GM18861 (cell line): ENCODE data around the gene ORM1.
"Not testable (repeated sequence)": the region's sequence is repeated elsewhere in the genome, so short reads cannot be mapped to it uniquely, and the experiment has no call there.

ENCODE experiments used
- ATAC-seq: cut with Tn5 transposase; IDR thresholded peaks from one replicate; pipeline ENCODE4 v1.9.1; 2021; ENCODE audit not compliant: unreplicated experiment

ORM1 gene

GRCh38 chr9:114322160-114322818, 609 bp upstream of the ORM1 start:
- not testable (repeated sequence) for ATAC-seq

- not testable (repeated sequence) for ATAC-seq
Observed at GRCh38 chr9:114323849-114324248, 951 bp downstream of the ORM1 start.

DNA sequence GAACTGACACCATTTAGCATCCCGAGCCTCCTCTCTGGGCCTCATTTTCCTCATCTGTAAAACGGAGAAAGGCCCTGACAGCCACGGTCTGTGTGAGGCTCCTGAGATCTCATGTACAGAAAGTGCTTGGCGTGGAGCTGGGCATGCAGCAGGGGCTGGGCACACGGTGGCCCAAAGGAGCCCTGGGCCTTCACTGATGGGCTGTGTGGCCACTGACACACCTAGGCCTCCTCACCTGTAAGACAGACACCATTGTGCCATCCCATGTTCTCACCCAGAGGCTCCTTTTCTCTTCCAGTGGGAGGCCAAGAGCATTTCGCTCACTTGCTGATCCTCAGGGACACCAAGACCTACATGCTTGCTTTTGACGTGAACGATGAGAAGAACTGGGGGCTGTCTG, 1.6 kb downstream of the ORM1 start:
- ATAC-seq, result no peak

DNA sequence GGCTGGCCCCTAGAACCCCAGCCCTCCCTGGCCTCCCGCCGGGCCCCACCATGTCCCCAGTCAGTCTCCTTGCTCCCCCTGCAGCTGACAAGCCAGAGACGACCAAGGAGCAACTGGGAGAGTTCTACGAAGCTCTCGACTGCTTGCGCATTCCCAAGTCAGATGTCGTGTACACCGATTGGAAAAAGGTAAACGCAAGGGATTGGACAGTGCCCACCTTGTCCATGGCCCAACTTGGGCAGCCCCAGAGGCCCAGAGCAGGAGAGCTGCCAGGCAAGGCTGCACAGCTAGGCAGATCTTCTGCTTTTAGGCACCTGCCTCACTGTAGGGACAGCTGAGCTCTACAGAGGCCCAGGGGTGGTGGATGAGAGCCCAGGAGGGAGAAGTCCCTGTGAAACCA, 2.1 kb downstream of the ORM1 start:
- not testable (repeated sequence) for ATAC-seq

DNA sequence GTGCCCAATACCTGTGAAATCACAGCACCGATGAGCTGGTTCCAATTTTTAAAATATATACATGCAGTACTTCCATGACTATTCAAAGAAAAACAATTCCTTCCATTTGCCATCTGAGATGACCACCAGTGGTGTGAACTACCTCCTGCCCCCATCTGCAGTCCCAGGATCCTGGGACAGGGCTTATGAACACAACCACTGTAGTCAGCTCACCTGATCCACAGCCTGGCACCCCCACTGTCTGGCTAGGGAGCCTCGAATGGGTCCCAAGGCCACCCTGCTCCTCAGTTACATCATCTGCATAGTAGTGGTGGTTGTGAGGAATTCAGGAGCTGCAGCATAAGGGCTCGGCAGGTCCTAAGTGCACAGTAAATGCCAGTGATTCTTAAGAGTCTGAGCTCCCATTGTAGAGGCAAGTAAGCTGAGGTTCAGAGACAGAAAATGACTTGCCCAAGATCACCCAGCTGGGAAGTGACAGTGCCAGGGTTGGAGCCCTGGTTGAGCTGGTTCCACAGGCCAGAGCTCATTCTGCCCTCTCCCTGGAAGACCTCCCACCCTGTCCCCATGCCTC, 2.9 kb downstream of the ORM1 start:
- not testable (repeated sequence) for ATAC-seq

- ATAC-seq, result no peak
Observed at GRCh38 chr9:114327749-114328148, 4.9 kb downstream of the ORM1 start.

DNA sequence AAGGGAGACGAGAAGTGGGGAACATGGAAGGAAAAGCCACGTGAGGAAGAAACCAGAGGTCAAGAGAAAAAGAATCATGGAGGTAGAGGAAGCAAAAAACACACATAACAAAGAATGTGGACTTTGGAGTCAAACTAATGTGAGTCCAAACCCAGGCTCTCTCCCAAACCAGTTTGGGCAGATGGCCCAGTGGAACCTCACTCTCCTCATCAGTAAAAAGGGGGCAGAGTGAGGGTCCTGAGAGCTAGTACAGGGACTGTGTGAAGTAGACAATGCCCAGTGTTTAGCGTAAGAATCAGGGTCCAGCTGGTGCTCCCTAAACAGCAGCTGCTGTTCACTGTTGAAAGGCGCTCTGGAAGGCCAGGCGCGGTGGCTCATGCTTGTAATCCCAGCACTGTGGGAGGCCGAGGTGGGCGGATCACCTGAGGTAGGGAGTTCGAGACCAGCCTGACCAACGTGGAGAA, 5.5 kb downstream of the ORM1 start:
- not testable (repeated sequence) for ATAC-seq

GRCh38 chr9:114328937-114329624, 6.2 kb downstream of the ORM1 start:
- ATAC-seq, result not testable (repeated sequence)

GRCh38 chr9:114329625-114330022, 6.7 kb downstream of the ORM1 start, which contains the start of gene ORM2:
Gene ORM2, plus strand, starts transcription at chr9:114329869. Its CDS starts 36 bp downstream, at chr9:114329905.
- ATAC-seq, result not testable (repeated sequence)

- no peak for ATAC-seq
Observed at GRCh38 chr9:114330636-114331035, 7.7 kb downstream of the ORM1 start.

DNA sequence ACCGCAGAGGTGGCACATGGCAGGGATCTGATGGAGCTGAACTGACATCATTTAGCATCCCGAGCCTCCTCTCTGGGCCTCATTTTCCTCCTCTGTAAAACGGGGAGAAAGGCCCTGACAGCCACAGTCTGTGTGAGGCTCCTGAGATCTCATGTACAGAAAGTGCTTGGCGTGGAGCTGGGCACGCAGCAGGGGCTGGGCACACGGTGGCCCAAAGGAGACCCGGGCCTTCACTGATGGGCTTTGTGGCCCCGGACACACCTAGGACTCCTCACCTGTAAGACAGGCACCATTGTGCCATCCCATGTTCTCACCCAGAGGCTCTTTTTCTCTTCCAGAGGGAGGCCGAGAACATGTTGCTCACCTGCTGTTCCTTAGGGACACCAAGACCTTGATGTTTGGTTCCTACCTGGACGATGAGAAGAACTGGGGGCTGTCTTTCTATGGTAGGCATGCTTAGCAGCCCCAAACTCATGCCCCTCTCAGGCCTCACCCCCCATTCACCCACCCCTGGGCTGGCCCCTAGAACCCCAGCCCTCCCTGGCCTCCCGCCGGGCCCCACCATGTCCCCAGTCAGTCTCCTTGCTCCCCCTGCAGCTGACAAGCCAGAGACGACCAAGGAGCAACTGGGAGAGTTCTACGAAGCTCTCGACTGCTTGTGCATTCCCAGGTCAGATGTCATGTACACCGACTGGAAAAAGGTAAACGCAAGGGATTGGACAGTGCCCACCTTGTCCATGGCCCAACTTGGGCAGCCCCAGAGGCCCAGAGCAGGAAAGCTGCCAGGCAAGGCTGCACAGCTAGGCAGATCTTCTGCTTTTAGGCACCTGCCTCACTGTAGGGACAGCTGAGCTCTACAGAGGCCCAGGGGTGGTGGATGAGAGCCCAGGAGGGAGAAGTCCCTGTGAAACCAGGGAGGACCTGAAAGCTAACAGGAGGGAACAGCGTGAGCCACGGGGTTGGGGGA, 8.6 kb downstream of the ORM1 start:
- ATAC-seq, result not testable (repeated sequence)

- not testable (repeated sequence) for ATAC-seq
Observed at GRCh38 chr9:114332474-114333040, 9.7 kb downstream of the ORM1 start.

- not testable (repeated sequence) for ATAC-seq
Observed at GRCh38 chr9:114333718-114334117, 10.8 kb downstream of the ORM1 start.

DNA sequence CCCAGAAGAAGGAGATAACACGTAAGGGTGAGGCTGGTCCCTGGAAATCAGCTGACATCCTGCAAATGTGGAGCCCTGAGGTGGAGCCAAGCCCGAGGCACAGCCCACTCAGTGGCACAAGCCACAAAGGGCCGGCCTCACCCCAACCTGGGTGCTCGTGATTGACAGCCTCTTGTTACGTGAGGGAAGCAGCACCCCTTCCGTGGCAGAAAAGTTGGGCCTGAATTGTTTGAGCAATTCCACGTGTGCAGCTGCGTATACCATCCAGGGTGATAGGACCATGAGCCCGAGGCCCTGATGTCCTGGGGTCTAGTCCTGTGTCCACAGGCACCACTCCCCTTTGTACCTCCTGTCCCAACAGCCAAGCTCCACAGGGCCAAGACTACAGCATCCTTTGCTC, 11.6 kb downstream of the ORM1 start:
- ATAC-seq, result no peak

GRCh38 chr9:114335745-114336144, 12.8 kb downstream of the ORM1 start:
- no peak for ATAC-seq

- no peak for ATAC-seq
Observed at GRCh38 chr9:114336157-114336556, 13.3 kb downstream of the ORM1 start.

GRCh38 chr9:114336699-114337395, 13.9 kb downstream of the ORM1 start:
- ATAC-seq, result no peak

DNA sequence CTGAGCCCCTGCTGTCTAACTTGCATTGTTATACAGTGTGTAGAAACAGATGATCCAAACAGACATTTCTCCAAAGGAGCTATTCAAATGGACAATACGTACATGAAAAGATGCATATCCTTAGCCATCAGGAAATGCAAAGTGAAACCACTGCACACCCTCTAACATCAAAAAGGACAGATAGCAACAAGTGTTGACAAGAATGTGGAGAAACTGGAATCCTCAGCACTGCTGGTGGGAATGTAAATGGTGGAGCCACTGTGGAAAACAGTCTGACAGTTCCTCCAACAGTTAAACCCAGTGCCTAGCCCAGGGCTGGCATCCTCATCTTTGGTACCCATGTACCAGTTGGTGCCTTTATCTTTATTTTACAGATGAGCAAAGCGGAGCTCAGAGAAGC, 15.3 kb downstream of the ORM1 start:
- no peak for ATAC-seq

DNA sequence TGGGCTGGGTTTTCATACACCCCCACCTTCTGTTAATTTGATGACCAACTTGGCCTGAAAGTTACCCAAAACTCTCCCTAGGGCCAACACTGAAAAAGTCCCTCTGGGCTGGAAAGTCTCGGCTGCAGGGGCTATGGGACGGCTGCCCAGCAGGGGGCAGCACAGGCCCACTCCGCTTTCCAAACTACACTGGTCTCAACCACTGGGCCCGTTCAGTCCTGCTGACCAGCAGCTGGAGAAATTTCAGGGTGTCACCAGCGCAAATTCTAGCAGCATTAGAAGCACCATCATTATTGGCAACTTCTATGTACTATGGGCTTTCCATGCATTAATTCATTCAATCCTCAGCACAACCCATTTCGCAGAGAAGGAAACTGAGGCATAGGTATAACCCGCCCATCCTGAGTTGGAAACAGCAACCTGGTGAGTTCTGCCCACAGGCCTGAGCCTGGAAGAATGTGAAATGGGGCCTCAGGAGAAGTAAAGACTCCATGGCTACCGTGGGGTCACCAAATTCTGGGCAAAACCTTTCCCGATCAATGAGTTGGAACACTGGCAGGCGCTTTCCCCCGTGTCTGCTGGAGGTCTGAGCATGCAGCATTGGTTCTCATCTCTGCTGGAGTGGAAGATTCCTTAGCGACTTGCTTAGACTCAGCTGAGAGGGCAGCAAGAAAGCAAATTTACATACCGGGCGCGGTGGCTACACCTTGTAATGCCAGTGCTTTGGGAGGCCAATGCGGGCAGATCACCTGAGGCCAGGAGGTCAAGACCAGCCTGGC, 16.4 kb downstream of the ORM1 start:
- ATAC-seq, result peak; percentile 75
